Immature natural killer cell (primary cell): Measurements from ENCODE around the gene ZBTB8B. TPM values are rescaled to one million over a fixed set of nuclear protein-coding genes. Genes with fewer than 3 reads are reported as not detected.
"Not testable (repeated sequence)": the region's sequence is repeated elsewhere in the genome, so short reads cannot be mapped to it uniquely, and the experiment has no call there.

Experiments
- DNase-seq, 3 donors: peaks; one replicate each; pipeline ENCODE4 v3.0.0; 2022; ENCODE audit warnings: mixed read lengths in 1 of 3
- H3K27ac Mint-ChIP-seq, 6 donors: one replicate each; pipeline ENCODE4 v1.8.0; 2020; ENCODE audit warnings: mixed read lengths in 6 of 6, mild to moderate bottlenecking in 5 of 6, inconsistent platforms in 4 of 6, moderate library complexity in 3 of 6
- H3K27me3 Mint-ChIP-seq, 3 donors: one replicate each; pipeline ENCODE4 v1.8.0; 2020 to 2021; ENCODE audit warnings: low read depth in 3 of 3, mild to moderate bottlenecking in 3 of 3, mixed read lengths in 3 of 3, moderate library complexity in 3 of 3, inconsistent platforms in 1 of 3
- H3K36me3 Mint-ChIP-seq, 3 donors: one replicate each; pipeline ENCODE4 v1.8.0; 2020; ENCODE audit warnings: mixed read lengths in 3 of 3, inconsistent platforms in 2 of 3, mild to moderate bottlenecking in 2 of 3
- H3K4me1 Mint-ChIP-seq, 2 donors: one replicate each; pipeline ENCODE4 v1.8.0; 2020; ENCODE audit warnings: inconsistent platforms in 2 of 2, mild to moderate bottlenecking in 2 of 2, mixed read lengths in 2 of 2, moderate library complexity in 1 of 2
- H3K4me3 Mint-ChIP-seq, 5 donors: one replicate each; pipeline ENCODE4 v1.8.0; 2020; ENCODE audit warnings: mild to moderate bottlenecking in 5 of 5, mixed read lengths in 5 of 5, inconsistent platforms in 3 of 5, moderate library complexity in 3 of 5
- H3K9me3 Mint-ChIP-seq, 6 donors: one replicate each; pipeline ENCODE4 v1.8.0; 2020; ENCODE audit warnings: mild to moderate bottlenecking in 6 of 6, mixed read lengths in 6 of 6, inconsistent platforms in 4 of 6, moderate library complexity in 3 of 6
- polyA plus RNA-seq, 3 donors: library from polyadenylated mRNA; unstranded; fragments of 300-500 nt; fragmentation: Illumina TruSeq; gene quantifications; one replicate each; pipeline ENCODE4 v1.2.3, GENCODE V29; 2021

The ZBTB8B gene
- polyA plus RNA-seq, 3 donors from 2014 or later = not detected

- peaks cover 2 to 8% (median 2%) of the 10 kb centered on the region in 3 donors for H3K27me3 Mint-ChIP-seq
- no peaks in the 10 kb centered on the region for H3K9me3 Mint-ChIP-seq
- H3K4me3 Mint-ChIP-seq = no peak overlapping the region
- no peak for DNase-seq
- H3K27ac Mint-ChIP-seq = no peak overlapping the region
- no peaks in the 10 kb centered on the region for H3K4me1 Mint-ChIP-seq
- H3K36me3 Mint-ChIP-seq = no peaks in the 10 kb centered on the region
Measured at GRCh38 chr1:32480761-32481160, 15.9 kb downstream of the ZBTB8B start.

- not testable (repeated sequence) for H3K27me3 Mint-ChIP-seq, H3K27ac Mint-ChIP-seq, H3K36me3 Mint-ChIP-seq, H3K4me3 Mint-ChIP-seq, H3K9me3 Mint-ChIP-seq, H3K4me1 Mint-ChIP-seq, DNase-seq
Measured at GRCh38 chr1:32481788-32482187, 16.9 kb downstream of the ZBTB8B start.

GRCh38 chr1:32485554-32486255 is 20.8 kb downstream of the ZBTB8B start:
- H3K27ac Mint-ChIP-seq = no peak overlapping the region
- H3K36me3 Mint-ChIP-seq = no peaks in the 10 kb centered on the region
- H3K9me3 Mint-ChIP-seq = no peaks in the 10 kb centered on the region
- peaks cover 0 to 3% (median 0%) of the 10 kb centered on the region in 3 donors for H3K27me3 Mint-ChIP-seq
- no peaks in the 10 kb centered on the region for H3K4me1 Mint-ChIP-seq
- H3K4me3 Mint-ChIP-seq = no peak overlapping the region
- DNase-seq = no peak

GRCh38 chr1:32486463-32487113 is 21.7 kb downstream of the ZBTB8B start:
- no peaks in the 10 kb centered on the region for H3K4me1 Mint-ChIP-seq
- peaks cover 0 to 3% (median 0%) of the 10 kb centered on the region in 3 donors for H3K27me3 Mint-ChIP-seq
- H3K36me3 Mint-ChIP-seq = no peaks in the 10 kb centered on the region
- DNase-seq = no peak
- no peak overlapping the region for H3K4me3 Mint-ChIP-seq
- no peaks in the 10 kb centered on the region for H3K9me3 Mint-ChIP-seq
- H3K27ac Mint-ChIP-seq = no peak overlapping the region

- Mint-ChIP-seq H3K27ac (no peak overlapping the region), H3K9me3 (no peaks in the 10 kb centered on the region), H3K36me3 (no peaks in the 10 kb centered on the region), H3K4me1 (no peaks in the 10 kb centered on the region), H3K4me3 (no peak overlapping the region), H3K27me3 (peaks cover 0 to 3% (median 0%) of the 10 kb centered on the region in 3 donors)
- no peak for DNase-seq
Measured at GRCh38 chr1:32487182-32487581, 22.3 kb downstream of the ZBTB8B start.

GRCh38 chr1:32489774-32490454 is 25.0 kb downstream of the ZBTB8B start:
- Mint-ChIP-seq H3K9me3 (no peaks in the 10 kb centered on the region), H3K4me3 (no peak overlapping the region), H3K27ac (no peak overlapping the region), H3K36me3 (no peaks in the 10 kb centered on the region), H3K4me1 (no peaks in the 10 kb centered on the region), H3K27me3 (peaks cover 0 to 10% (median 2%) of the 10 kb centered on the region in 3 donors)
- no peak for DNase-seq

GRCh38 chr1:32491386-32491785 is 26.5 kb downstream of the ZBTB8B start:
- no peak overlapping the region for H3K27ac Mint-ChIP-seq
- DNase-seq = no peak
- peaks cover 2 to 6% (median 2%) of the 10 kb centered on the region in 3 donors for H3K27me3 Mint-ChIP-seq
- H3K9me3 Mint-ChIP-seq = no peaks in the 10 kb centered on the region
- no peaks in the 10 kb centered on the region for H3K36me3 Mint-ChIP-seq
- no peaks in the 10 kb centered on the region for H3K4me1 Mint-ChIP-seq
- H3K4me3 Mint-ChIP-seq = no peak overlapping the region

GRCh38 chr1:32494196-32494595 is 29.3 kb downstream of the ZBTB8B start:
- Mint-ChIP-seq H3K27ac (no peak overlapping the region), H3K9me3 (no peaks in the 10 kb centered on the region), H3K4me1 (no peaks in the 10 kb centered on the region), H3K4me3 (no peak overlapping the region), H3K27me3 (peaks cover 2 to 13% (median 2%) of the 10 kb centered on the region in 3 donors), H3K36me3 (no peaks in the 10 kb centered on the region)
- no peak for DNase-seq

- Mint-ChIP-seq H3K9me3 (no peaks in the 10 kb centered on the region), H3K27ac (no peak overlapping the region)
Measured at GRCh38 chr1:32494711-32495337, 30.0 kb downstream of the ZBTB8B start.

GRCh38 chr1:32496127-32496526 is 31.3 kb downstream of the ZBTB8B start:
- Mint-ChIP-seq H3K9me3 (no peaks in the 10 kb centered on the region), H3K27ac (no peak overlapping the region), H3K4me3 (no peak overlapping the region), H3K4me1 (peaks cover 4 to 5% of the 10 kb centered on the region in 2 donors), H3K27me3 (peaks cover 5 to 19% (median 6%) of the 10 kb centered on the region in 3 donors), H3K36me3 (no peaks in the 10 kb centered on the region)
- no peak for DNase-seq

More at GRCh38 chr1:32494711-32495337, 30.0 kb downstream of the ZBTB8B start:
- H3K36me3 Mint-ChIP-seq = no peaks in the 10 kb centered on the region
- peaks cover 0 to 2% of the 10 kb centered on the region in 2 donors for H3K4me1 Mint-ChIP-seq
- H3K4me3 Mint-ChIP-seq = no peak overlapping the region
- DNase-seq = no peak
- H3K27me3 Mint-ChIP-seq = peaks cover 2 to 19% (median 6%) of the 10 kb centered on the region in 3 donors

GRCh38 chr1:32498751-32499150 is 33.9 kb downstream of the ZBTB8B start:
- H3K4me3 Mint-ChIP-seq = peak overlapping the region in 3 of 5 donors; percentile 8 to 65 (median 51)
- no peaks in the 10 kb centered on the region for H3K36me3 Mint-ChIP-seq
- no peaks in the 10 kb centered on the region for H3K9me3 Mint-ChIP-seq
- no peak for DNase-seq
- no peak overlapping the region for H3K27ac Mint-ChIP-seq
- H3K27me3 Mint-ChIP-seq = peaks cover 6 to 24% (median 6%) of the 10 kb centered on the region in 3 donors
- H3K4me1 Mint-ChIP-seq = peaks cover 6 to 7% of the 10 kb centered on the region in 2 donors

GRCh38 chr1:32500387-32501209 is 35.7 kb downstream of the ZBTB8B start:
- H3K27me3 Mint-ChIP-seq = peaks cover 5 to 22% (median 8%) of the 10 kb centered on the region in 3 donors
- H3K4me1 Mint-ChIP-seq = peaks cover 6 to 7% of the 10 kb centered on the region in 2 donors
- DNase-seq = peak in 1 of 3 donors; percentile 2
- H3K9me3 Mint-ChIP-seq = no peaks in the 10 kb centered on the region
- no peaks in the 10 kb centered on the region for H3K36me3 Mint-ChIP-seq
- H3K27ac Mint-ChIP-seq = no peak overlapping the region
- H3K4me3 Mint-ChIP-seq = peak overlapping the region; percentile 65 to 81 (median 77)

- Mint-ChIP-seq H3K9me3 (no peaks in the 10 kb centered on the region), H3K36me3 (no peaks in the 10 kb centered on the region)
Measured at GRCh38 chr1:32501865-32502264, 37.0 kb downstream of the ZBTB8B start.

More at GRCh38 chr1:32501865-32502264, 37.0 kb downstream of the ZBTB8B start:
- Mint-ChIP-seq H3K4me3 (peak overlapping the region in 4 of 5 donors; percentile 15 to 57 (median 39)), H3K27me3 (peaks cover 5 to 27% (median 7%) of the 10 kb centered on the region in 3 donors), H3K4me1 (peaks cover 6 to 7% of the 10 kb centered on the region in 2 donors), H3K27ac (no peak overlapping the region)
- no peak for DNase-seq
